Left cardiac atrium (tissue), 4 donors: ENCODE data around the gene NOP58. TPM values are rescaled to one million over a fixed set of nuclear protein-coding genes. Genes with fewer than 3 reads are reported as not detected.
"Not testable (repeated sequence)": the region's sequence is repeated elsewhere in the genome, so short reads cannot be mapped to it uniquely, and the experiment has no call there.

ENCODE experiments used
- ATAC-seq, 2 donors: fragments of 200-7000 bp; cut with Tn5 transposase; one replicate each; pipeline ENCODE4 v1.9.1; 2020; ENCODE audit warnings: mild to moderate bottlenecking in 2 of 2, moderate library complexity in 2 of 2
- DNase-seq: peaks from one replicate; pipeline ENCODE4 v3.0.0-alpha.2; 2020
- intact Hi-C, 2 donors: fragments of 100-400 bp; cut with DNase I; formaldehyde crosslinking; loops; one replicate each; pipeline versions ENCODE4 v1.14.1 to v1.15.1; 2022 to 2023
- total RNA-seq, 2 donors: library from RNA; stranded (reverse); fragmentation: NEBNext Ultra II Directional; extraction: Animal tissue kit (Norgen Biotek cat#: 25700); gene quantifications; one replicate each; pipeline ENCODE4 v1.2.1, GENCODE V29; 2021
- donor health status: DM: no; HTN: yes; CAD: no.
- donor health status: DM: no; HTN: yes; CAD: no; lungs with severe emphysema.
- donor health status: DM: yes; HTN: yes; CAD: no.
- donor health status: Dilated cardiomyopathy.

Gene NOP58
- total RNA-seq, 2 donors from 2014 or later: 24.2 to 33.4 TPM

DNA sequence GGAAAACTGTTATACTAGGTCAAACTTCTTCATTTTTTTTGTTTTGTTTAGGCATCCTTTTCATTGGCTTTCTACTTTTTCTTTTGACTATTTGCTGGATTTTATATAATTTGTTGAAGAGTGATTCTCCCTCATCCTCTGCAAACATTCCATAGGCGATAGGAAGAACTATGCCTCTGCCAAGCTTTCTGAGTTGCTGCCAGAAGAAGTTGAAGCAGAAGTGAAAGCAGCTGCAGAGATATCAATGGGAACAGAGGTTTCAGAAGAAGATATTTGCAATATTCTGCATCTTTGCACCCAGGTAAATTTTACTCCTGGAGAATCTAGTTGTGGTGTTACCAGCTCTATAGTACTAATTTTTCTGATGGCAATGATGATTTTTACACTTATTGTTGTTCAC is 25.4 kb downstream of the NOP58 start:
- DNase-seq (no peak), ATAC-seq (no peak)
- intact Hi-C loops: no loop called here

GRCh38 chr2:202299712-202300111 is 34.1 kb downstream of the NOP58 start:
- intact Hi-C loops: no loop called here
- no peak for ATAC-seq
- DNase-seq: no peak

DNA sequence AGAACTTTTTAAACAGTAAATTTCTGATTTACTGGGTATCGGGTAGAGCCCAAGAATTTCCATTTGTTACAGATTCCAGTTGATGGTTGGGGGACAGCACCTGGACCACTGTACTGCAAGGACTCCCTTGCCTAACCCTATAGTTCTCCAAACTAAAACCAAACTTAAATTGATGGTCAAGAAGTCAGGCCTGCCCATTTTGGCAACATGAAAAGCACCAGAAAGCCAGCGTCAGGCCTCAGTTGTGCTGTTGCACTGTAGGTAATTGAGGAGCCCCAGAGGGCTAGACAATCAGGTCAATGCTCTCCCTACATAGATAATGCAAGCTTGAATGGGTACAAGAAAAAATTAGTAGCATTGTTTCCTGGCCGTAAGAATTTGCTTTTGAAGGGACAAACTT is 40.5 kb downstream of the NOP58 start:
- no peak for DNase-seq
- intact Hi-C loops: no loop called here
- no peak for ATAC-seq

DNA sequence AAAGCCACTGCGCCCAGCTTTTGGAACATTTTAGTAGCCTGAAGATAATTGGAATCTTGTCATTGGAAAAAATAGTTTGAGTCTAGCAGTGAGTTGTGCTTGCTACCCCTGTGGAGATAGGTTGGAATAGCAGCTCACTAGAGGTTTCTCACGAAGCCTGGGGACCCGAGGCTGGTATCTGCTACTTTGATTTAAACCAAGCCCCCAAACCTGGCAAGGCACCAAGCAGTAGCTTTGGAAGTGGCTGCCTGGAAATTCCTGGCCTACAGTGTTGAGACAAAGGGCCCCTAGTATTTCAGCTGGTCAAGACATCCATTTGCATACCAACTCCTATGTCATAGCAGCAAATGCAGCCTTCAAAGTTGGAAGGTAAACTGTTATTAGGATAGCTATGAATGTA is 42.1 kb downstream of the NOP58 start:
- intact Hi-C loops: no loop called here
- ATAC-seq (no peak), DNase-seq (no peak)

DNA sequence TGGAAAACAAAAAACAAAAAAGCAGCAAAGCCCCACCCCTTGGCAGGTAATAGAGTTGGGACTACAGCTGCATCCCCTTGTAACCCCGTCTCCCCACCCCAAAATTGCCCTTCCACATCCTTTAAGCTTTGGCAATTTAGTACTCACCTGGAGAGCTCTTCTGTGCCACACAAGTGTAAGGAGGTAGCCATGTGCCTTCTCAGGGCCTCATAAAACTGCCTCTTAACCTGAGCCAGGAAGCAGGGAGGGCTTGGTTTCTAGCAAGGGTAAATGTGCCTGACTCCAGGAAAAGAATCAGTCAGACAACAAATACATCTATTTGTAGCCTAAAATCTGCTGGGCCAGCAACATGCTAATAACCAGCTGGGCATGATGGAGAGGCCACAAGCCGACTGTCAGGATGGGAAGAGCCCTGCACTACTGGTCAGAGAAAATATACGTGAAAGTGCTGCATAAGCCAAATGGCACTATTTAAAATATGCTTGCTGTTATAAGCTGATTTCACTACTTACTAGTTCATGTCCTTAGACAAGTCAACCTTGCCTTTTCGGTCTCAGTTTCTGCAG is 46.3 kb downstream of the NOP58 start:
- no peak for ATAC-seq

GRCh38 chr2:202314116-202314515 is 48.6 kb downstream of the NOP58 start:
- DNase-seq (no peak), ATAC-seq (no peak)
- intact Hi-C loops: no loop called here

More for the DNA sequence above, 46.3 kb downstream of the NOP58 start:
- no peak for DNase-seq
- intact Hi-C loops: no loop called here

- intact Hi-C loops: no loop called here
- peak; percentile 86 to 90 for ATAC-seq
Observed at GRCh38 chr2:202317080-202317857, 51.7 kb downstream of the NOP58 start.

DNA sequence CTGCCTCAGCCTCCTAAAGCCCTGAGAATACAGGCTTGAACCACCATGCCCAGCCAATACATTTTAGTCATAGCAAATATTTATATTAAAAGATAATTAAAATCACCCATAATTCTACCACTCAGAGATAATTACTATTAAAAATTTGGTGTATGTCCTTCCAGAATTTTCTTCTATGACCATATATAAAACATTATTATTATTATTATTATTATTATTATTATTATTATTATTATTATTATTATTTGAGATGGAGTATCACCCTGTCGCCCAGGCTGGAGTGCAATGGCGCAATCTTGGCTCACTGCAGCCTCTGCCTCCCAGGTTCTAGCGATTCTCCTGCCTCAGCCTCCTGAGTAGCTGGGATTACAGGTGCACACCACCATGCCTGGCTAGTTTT is 54.8 kb downstream of the NOP58 start:
- DNase-seq, ATAC-seq, intact Hi-C loops: not testable (repeated sequence)

More at GRCh38 chr2:202317080-202317857, 51.7 kb downstream of the NOP58 start:
- peak; percentile 68 for DNase-seq

GRCh38 chr2:202322435-202322834 is 56.9 kb downstream of the NOP58 start:
- ATAC-seq (no peak), DNase-seq (no peak)
- intact Hi-C loops: no loop called here

DNA sequence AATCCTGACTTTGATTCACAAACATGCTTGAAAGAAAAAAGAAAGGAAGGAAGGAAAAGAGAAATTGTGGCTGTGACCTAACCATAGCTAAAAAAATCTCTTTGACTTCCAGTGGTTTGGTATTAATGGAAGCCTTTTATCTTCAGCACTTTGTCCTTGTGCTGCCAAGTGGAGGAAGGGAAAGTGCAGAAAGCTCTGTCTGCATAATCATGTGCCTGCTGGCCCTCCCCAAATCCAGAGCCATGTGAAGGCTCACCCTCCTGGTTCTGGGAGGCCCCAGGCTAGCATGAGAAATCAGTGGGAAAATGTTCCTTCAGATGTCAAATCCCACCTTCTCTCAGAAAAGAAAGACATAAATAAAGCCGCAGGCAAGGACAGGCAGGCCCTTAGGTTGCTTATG is 62.3 kb downstream of the NOP58 start:
- DNase-seq (no peak), ATAC-seq (peak; percentile 34 to 78)
- intact Hi-C loops: no loop called here

DNA sequence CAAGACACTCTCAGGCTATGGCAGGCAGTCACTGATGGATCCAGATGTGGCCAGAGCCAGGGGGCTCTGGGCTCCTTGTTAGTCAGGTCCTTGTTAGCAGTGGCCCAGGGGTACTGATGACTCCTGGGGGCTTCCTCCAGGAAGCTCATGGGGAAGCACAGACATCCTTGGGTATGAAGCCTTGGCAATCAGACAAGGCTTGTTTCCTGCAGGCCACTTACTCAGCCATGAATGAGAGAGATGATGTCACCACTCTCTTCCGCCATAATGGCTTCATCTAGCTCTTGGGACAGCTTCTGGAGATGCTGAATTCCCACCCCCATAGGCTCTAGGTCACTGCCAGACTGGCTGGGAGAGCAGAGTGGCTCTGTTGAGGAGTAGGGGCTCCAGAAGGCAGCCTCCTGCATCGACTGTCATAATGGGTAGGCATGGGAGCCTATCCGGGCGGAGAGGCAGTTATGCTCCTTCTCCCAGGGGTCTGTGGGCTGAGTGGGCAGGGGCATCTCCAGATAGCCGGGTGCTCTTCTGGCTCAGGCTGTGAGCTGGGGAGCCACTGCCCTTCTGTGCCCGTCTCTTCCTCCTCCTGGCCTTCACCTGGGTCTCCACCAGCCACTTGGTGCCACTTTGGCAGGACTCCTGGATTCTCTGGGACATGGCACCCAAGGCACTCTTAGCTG is 70.4 kb downstream of the NOP58 start:
- ATAC-seq (peak in 1 of 2 donors; percentile 15), DNase-seq (no peak)
- intact Hi-C loops: no loop called here

GRCh38 chr2:202337151-202337550 is 71.6 kb downstream of the NOP58 start:
- DNase-seq: no peak
- no peak for ATAC-seq
- intact Hi-C loops: no loop called here

DNA sequence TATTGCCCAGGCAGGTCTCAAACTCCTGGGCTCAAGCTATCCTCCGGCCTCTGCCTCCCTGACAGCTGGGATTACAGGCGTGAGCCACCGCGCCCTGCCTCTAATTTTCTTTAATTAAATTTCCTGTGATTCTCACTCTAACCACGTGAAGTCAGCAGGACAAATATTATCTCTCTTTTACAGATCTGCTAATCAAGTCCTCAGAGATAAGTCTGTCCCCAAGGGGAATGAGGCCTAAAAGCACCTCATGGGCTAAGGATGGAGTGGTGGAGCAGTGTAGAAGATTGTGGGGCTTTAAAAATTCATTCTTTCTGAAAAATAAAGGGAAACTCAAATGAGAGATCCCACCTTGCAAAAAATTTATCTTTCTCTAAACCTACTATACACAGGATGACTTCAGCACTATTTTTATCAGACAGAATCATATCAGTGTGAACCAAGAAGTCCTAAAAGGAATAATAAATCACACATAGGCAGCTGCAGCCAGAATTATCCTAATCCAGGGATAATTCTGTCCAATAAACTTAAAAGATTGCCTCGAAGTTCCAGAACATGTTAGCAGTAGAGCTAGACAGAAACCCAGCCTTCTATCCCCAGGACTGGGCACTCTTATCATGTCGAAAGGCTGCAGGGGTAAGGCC is 72.3 kb downstream of the NOP58 start:
- no peak for DNase-seq
- no peak for ATAC-seq
- intact Hi-C loops: no loop called here

GRCh38 chr2:202339071-202339870 is 73.7 kb downstream of the NOP58 start:
- ATAC-seq: no peak
- intact Hi-C loops: no loop called here
- DNase-seq: no peak

DNA sequence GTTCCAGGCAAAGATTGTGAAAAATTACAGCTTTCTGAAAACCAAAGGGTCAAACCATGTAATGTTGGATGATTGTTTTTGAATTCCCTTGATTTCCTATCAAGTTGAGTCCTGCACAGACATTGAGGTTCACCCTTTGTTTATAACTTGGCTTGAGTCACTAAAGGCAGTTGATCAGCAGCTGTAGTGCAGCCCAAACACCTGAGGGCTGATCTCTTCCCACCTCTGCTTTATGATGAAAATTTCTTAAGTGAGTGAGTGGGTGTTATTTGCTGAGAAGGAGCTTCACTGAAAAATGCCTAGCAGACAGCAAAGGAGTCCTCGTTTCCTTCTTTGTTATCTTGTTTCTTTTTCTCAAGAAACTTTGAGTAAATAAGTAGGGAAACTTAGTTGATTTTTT is 78.6 kb downstream of the NOP58 start:
- DNase-seq: no peak
- intact Hi-C loops: no loop called here
- no peak for ATAC-seq

GRCh38 chr2:202346180-202346579 is 80.6 kb downstream of the NOP58 start:
- ATAC-seq (no peak), DNase-seq (no peak)

More at GRCh38 chr2:202346180-202346579, 80.6 kb downstream of the NOP58 start:
- intact Hi-C loops: no loop called here
